Measurements from ENCODE around the gene TRIM14. TPM values are rescaled to one million over a fixed set of nuclear protein-coding genes. Genes with fewer than 3 reads are reported as not detected.

The TRIM14 gene
- total and polyA plus RNA-seq, 2 of the 13 experiments (the other 11 are each of a cell fraction or from before 2014, with no cell fraction given), result 9.2 to 13.0 TPM

- TF ChIP-seq HNF1B (CRISPR knock-in tag; IDR thresholded peaks at IDR 0.05) (no peak; the same call in 1 of the 2 replicates), ZNF530 (CRISPR knock-in tag; IDR thresholded peaks at IDR 0.05; ENCODE audit: low read depth) (no peak), ZNF121 (CRISPR knock-in tag; IDR thresholded peaks at IDR 0.05) (no peak), FIP1L1 (IDR thresholded peaks at IDR 0.05; ENCODE audit: borderline replicate concordance, insufficient read depth, low read depth, low read length) (no peak), ZSCAN25 (CRISPR knock-in tag; IDR thresholded peaks at IDR 0.05) (no peak), PHF21A (CRISPR knock-in tag; IDR thresholded peaks at IDR 0.05) (no peak), PATZ1 (CRISPR knock-in tag; IDR thresholded peaks at IDR 0.05) (peak; percentile 88), EED (CRISPR knock-in tag; IDR thresholded peaks at IDR 0.05) (no peak), AGO1 (IDR thresholded peaks at IDR 0.05; ENCODE audit: low read depth, low read length, poor library complexity, severe bottlenecking) (no peak), ZNF746 (CRISPR knock-in tag; IDR thresholded peaks at IDR 0.05) (no peak), YY1 (IDR thresholded peaks at IDR 0.05; ENCODE audit: insufficient read depth, insufficient replicate concordance, low read depth, low read length) (no peak), RBFOX2 (IDR thresholded peaks at IDR 0.05; ENCODE audit: low read depth, low read length) (no peak), FOSL1 (CRISPR knock-in tag; IDR thresholded peaks at IDR 0.05; ENCODE audit: borderline replicate concordance) (no peak), CCAR2 (optimal IDR thresholded peaks at IDR 0.05; ENCODE audit: low read depth, low read length) (no peak), NFRKB (IDR thresholded peaks at IDR 0.05) (no peak), ATF4 (CRISPR knock-in tag; IDR thresholded peaks at IDR 0.05) (no peak), ETV6 (CRISPR knock-in tag; conservative IDR thresholded peaks at IDR 0.05) (no peak), TOPORS (CRISPR knock-in tag; IDR thresholded peaks at IDR 0.05) (no peak), ZNF790 (CRISPR knock-in tag; IDR thresholded peaks at IDR 0.05; ENCODE audit: borderline replicate concordance) (0 out of 2 replicates have a peak, but pooled peaks have one; percentile 24), ZNF768 (CRISPR knock-in tag; IDR thresholded peaks at IDR 0.05) (no peak), SIX4 (CRISPR knock-in tag; IDR thresholded peaks at IDR 0.05) (no peak), ZNF749 (CRISPR knock-in tag; IDR thresholded peaks at IDR 0.05; ENCODE audit: borderline replicate concordance) (no peak), ISX (CRISPR knock-in tag; conservative IDR thresholded peaks at IDR 0.05) (no peak), ELF4 (CRISPR knock-in tag; IDR thresholded peaks at IDR 0.05; ENCODE audit: borderline replicate concordance) (no peak), RCOR2 (CRISPR knock-in tag; IDR thresholded peaks at IDR 0.05) (no peak), HES4 (CRISPR knock-in tag; IDR thresholded peaks at IDR 0.05; ENCODE audit: borderline replicate concordance) (0 out of 2 replicates have a peak, but pooled peaks have one; percentile 32), SP4 (CRISPR knock-in tag; IDR thresholded peaks at IDR 0.05) (no peak)
Observed at GRCh38 chr9:98034593-98035546, 84.2 kb downstream of the TRIM14 start (continued).

Data from HepG2 (cell line).